ENCODE measurements around the gene MCFD2. TPM values are rescaled to one million over a fixed set of nuclear protein-coding genes. Genes with fewer than 3 reads are reported as not detected.
"Not testable (repeated sequence)": the region's sequence is repeated elsewhere in the genome, so short reads cannot be mapped to it uniquely, and the experiment has no call there.

Gene MCFD2
- total RNA-seq, 2 experiments from 2014 or later: 38.6 to 46.8 TPM

GRCh38 chr2:46886268-46887027 is 29.2 kb downstream of the MCFD2 start:
- Mint-ChIP-seq H3K9me3 (no peaks in the 10 kb centered on the region), H3K27me3 (peaks cover 20% of the 10 kb centered on the region), H3K4me1 (peaks cover 5% of the 10 kb centered on the region), H3K27ac (no peak overlapping the region), H3K36me3 (no peaks in the 10 kb centered on the region), H3K4me3 (no peak overlapping the region)
- DNase-seq: no peak
- peak; percentile 14 for ATAC-seq (ENCODE audit: low read depth)
- POLR2A ChIA-PET: no interaction called here

GRCh38 chr2:46885376-46885775 is 30.2 kb downstream of the MCFD2 start:
- Mint-ChIP-seq H3K9me3 (no peaks in the 10 kb centered on the region), H3K27ac (no peak overlapping the region), H3K36me3 (no peaks in the 10 kb centered on the region), H3K4me3 (no peak overlapping the region), H3K4me1 (peaks cover 5% of the 10 kb centered on the region), H3K27me3 (peaks cover 20% of the 10 kb centered on the region)
- POLR2A ChIA-PET: no interaction called here
- DNase-seq: no peak
- ATAC-seq (ENCODE audit: low read depth): no peak

GRCh38 chr2:46879511-46879910 is 36.1 kb downstream of the MCFD2 start:
- Mint-ChIP-seq H3K4me3 (no peak overlapping the region), H3K36me3 (no peaks in the 10 kb centered on the region), H3K4me1 (no peaks in the 10 kb centered on the region), H3K27ac (no peak overlapping the region), H3K27me3 (peaks cover 2% of the 10 kb centered on the region), H3K9me3 (no peaks in the 10 kb centered on the region)
- no peak for ATAC-seq (ENCODE audit: low read depth)
- no peak for DNase-seq
- POLR2A ChIA-PET: no interaction called here

GRCh38 chr2:46878886-46879285 is 36.7 kb downstream of the MCFD2 start:
- ATAC-seq (ENCODE audit: low read depth): no peak
- no peak overlapping the region for H3K27ac Mint-ChIP-seq
- no peak for DNase-seq
- H3K36me3 Mint-ChIP-seq: no peaks in the 10 kb centered on the region
- no peaks in the 10 kb centered on the region for H3K4me1 Mint-ChIP-seq
- H3K27me3 Mint-ChIP-seq: no peaks in the 10 kb centered on the region
- H3K4me3 Mint-ChIP-seq: no peak overlapping the region
- no peaks in the 10 kb centered on the region for H3K9me3 Mint-ChIP-seq
- POLR2A ChIA-PET: no interaction called here

- ATAC-seq (ENCODE audit: low read depth) (no peak), DNase-seq (no peak)
- Mint-ChIP-seq H3K4me3 (no peak overlapping the region), H3K27me3 (no peaks in the 10 kb centered on the region), H3K9me3 (no peaks in the 10 kb centered on the region), H3K27ac (no peak overlapping the region), H3K4me1 (no peaks in the 10 kb centered on the region), H3K36me3 (no peaks in the 10 kb centered on the region)
- POLR2A ChIA-PET: no interaction called here
Measured at GRCh38 chr2:46878240-46878877, 37.2 kb downstream of the MCFD2 start.

- no peaks in the 10 kb centered on the region for H3K4me1 Mint-ChIP-seq
- no peaks in the 10 kb centered on the region for H3K36me3 Mint-ChIP-seq
- no peak for DNase-seq
- no peak for ATAC-seq (ENCODE audit: low read depth)
- H3K9me3 Mint-ChIP-seq: no peaks in the 10 kb centered on the region
- H3K27me3 Mint-ChIP-seq: no peaks in the 10 kb centered on the region
- H3K27ac Mint-ChIP-seq: no peak overlapping the region
- H3K4me3 Mint-ChIP-seq: no peak overlapping the region
- POLR2A ChIA-PET: no interaction called here
Measured at GRCh38 chr2:46877619-46878113, 37.9 kb downstream of the MCFD2 start.

- no peaks in the 10 kb centered on the region for H3K4me1 Mint-ChIP-seq
- H3K4me3 Mint-ChIP-seq: no peak overlapping the region
- DNase-seq: no peak
- peak; percentile 43 for ATAC-seq (ENCODE audit: low read depth)
- H3K36me3 Mint-ChIP-seq: no peaks in the 10 kb centered on the region
- no peaks in the 10 kb centered on the region for H3K9me3 Mint-ChIP-seq
- POLR2A ChIA-PET: no interaction called here
- no peak overlapping the region for H3K27ac Mint-ChIP-seq
- H3K27me3 Mint-ChIP-seq: no peaks in the 10 kb centered on the region
Measured at GRCh38 chr2:46876741-46877384, 38.7 kb downstream of the MCFD2 start.

- H3K9me3 Mint-ChIP-seq; H3K36me3 Mint-ChIP-seq; ATAC-seq (ENCODE audit: low read depth); H3K4me1 Mint-ChIP-seq; H3K27ac Mint-ChIP-seq; DNase-seq; H3K27me3 Mint-ChIP-seq; POLR2A ChIA-PET; H3K4me3 Mint-ChIP-seq: not testable (repeated sequence)
Measured at GRCh38 chr2:46875962-46876689, 39.5 kb downstream of the MCFD2 start.

GRCh38 chr2:46875226-46875899 is 40.2 kb downstream of the MCFD2 start:
- Mint-ChIP-seq H3K36me3 (no peaks in the 10 kb centered on the region), H3K4me3 (no peak overlapping the region), H3K9me3 (no peaks in the 10 kb centered on the region), H3K27ac (no peak overlapping the region), H3K4me1 (no peaks in the 10 kb centered on the region), H3K27me3 (no peaks in the 10 kb centered on the region)
- no peak for ATAC-seq (ENCODE audit: low read depth)
- POLR2A ChIA-PET: no interaction called here
- DNase-seq: no peak

GRCh38 chr2:46874236-46874929 is 41.2 kb downstream of the MCFD2 start:
- POLR2A ChIA-PET: no interaction called here
- Mint-ChIP-seq H3K27ac (no peak overlapping the region), H3K4me1 (no peaks in the 10 kb centered on the region), H3K36me3 (no peaks in the 10 kb centered on the region), H3K9me3 (no peaks in the 10 kb centered on the region), H3K4me3 (no peak overlapping the region), H3K27me3 (no peaks in the 10 kb centered on the region)
- ATAC-seq (ENCODE audit: low read depth): no peak
- no peak for DNase-seq

GRCh38 chr2:46873604-46874068 is 42.0 kb downstream of the MCFD2 start:
- POLR2A ChIA-PET: no interaction called here
- DNase-seq: no peak
- no peaks in the 10 kb centered on the region for H3K9me3 Mint-ChIP-seq
- peak; percentile 17 for ATAC-seq (ENCODE audit: low read depth)
- H3K27ac Mint-ChIP-seq: no peak overlapping the region
- no peaks in the 10 kb centered on the region for H3K4me1 Mint-ChIP-seq
- H3K36me3 Mint-ChIP-seq: no peaks in the 10 kb centered on the region
- no peaks in the 10 kb centered on the region for H3K27me3 Mint-ChIP-seq
- no peak overlapping the region for H3K4me3 Mint-ChIP-seq

GRCh38 chr2:46872902-46873603 is 42.6 kb downstream of the MCFD2 start:
- DNase-seq: no peak
- no peaks in the 10 kb centered on the region for H3K4me1 Mint-ChIP-seq
- no peaks in the 10 kb centered on the region for H3K27me3 Mint-ChIP-seq
- ATAC-seq (ENCODE audit: low read depth): no peak
- H3K9me3 Mint-ChIP-seq: no peaks in the 10 kb centered on the region
- POLR2A ChIA-PET: no interaction called here
- H3K27ac Mint-ChIP-seq: no peak overlapping the region
- no peak overlapping the region for H3K4me3 Mint-ChIP-seq
- no peaks in the 10 kb centered on the region for H3K36me3 Mint-ChIP-seq

Measured in activated naive CD8-positive, alpha-beta T cell treated with anti-CD3 and anti-CD28 coated beads, Interleukin-2, amount 10 ng/mL, durations not matched to agents 7 days and 5 days (primary cell).